DOHH2 (cell line): ENCODE measurements around the gene COLEC12.

Experiments used
- H3F3A ChIP-seq: fragments of 200-600 bp; sonication (generic), shearing (Covaris generic); 2 replicates; pipeline ENCODE4 v1.6.0; 2016; ENCODE audit warnings: antibody characterized with exemption, mild to moderate bottlenecking; ENCODE audit not compliant: control insufficient read depth, insufficient read depth
- H3K27ac ChIP-seq: fragments of 200-600 bp; sonication (generic); 2 replicates; pipeline ENCODE4 v1.5.1; 2014; ENCODE audit warnings: low read depth, mild to moderate bottlenecking, low read length, moderate library complexity
- H3K27me3 ChIP-seq: fragments of 200-600 bp; sonication (generic); 2 replicates; pipeline ENCODE4 v1.6.1; 2014; ENCODE audit warnings: mild to moderate bottlenecking, low read length, mixed read lengths; ENCODE audit not compliant: control insufficient read depth
- H3K36me3 ChIP-seq: fragments of 200-600 bp; sonication (generic); 2 replicates; pipeline ENCODE4 v1.6.1; 2014; ENCODE audit warnings: mild to moderate bottlenecking, low read length, moderate library complexity, mixed read lengths; ENCODE audit not compliant: control insufficient read depth
- H3K4me1 ChIP-seq: fragments of 200-600 bp; sonication (generic); 2 replicates; pipeline ENCODE4 v1.6.1; 2014; ENCODE audit warnings: mild to moderate bottlenecking, low read length, mixed read lengths; ENCODE audit not compliant: control insufficient read depth
- H3K4me2 ChIP-seq: fragments of 200-600 bp; sonication (generic); 2 replicates; pipeline ENCODE4 v1.6.0; 2014; ENCODE audit warnings: mild to moderate bottlenecking, low read length, moderate library complexity
- H3K4me3 ChIP-seq: fragments of 200-600 bp; sonication (generic); 2 replicates; pipeline ENCODE4 v1.5.1; 2014; ENCODE audit warnings: mild to moderate bottlenecking, low read length, mixed read lengths
- H3K79me2 ChIP-seq: fragments of 200-600 bp; sonication (generic); 2 replicates; pipeline ENCODE4 v1.6.1; 2014; ENCODE audit warnings: mild to moderate bottlenecking, low read length, mixed read lengths; ENCODE audit not compliant: control insufficient read depth
- H3K9me2 ChIP-seq: fragments of 200-600 bp; sonication (generic); replicated peaks from 2 replicates; pipeline ENCODE4 v1.6.1; 2014; ENCODE audit warnings: mild to moderate bottlenecking, low read length, mixed read lengths; ENCODE audit not compliant: control insufficient read depth
- H3K9me3 ChIP-seq: fragments of 200-600 bp; sonication (generic); 2 replicates; pipeline ENCODE4 v1.6.1; 2014; ENCODE audit warnings: antibody characterized with exemption, low read length, mixed read lengths; ENCODE audit not compliant: control insufficient read depth, insufficient read depth
- H4K20me1 ChIP-seq: fragments of 200-600 bp; sonication (generic); 2 replicates; pipeline ENCODE4 v1.6.0; 2014; ENCODE audit warnings: low read depth, mild to moderate bottlenecking, antibody characterized with exemption, low read length, moderate library complexity; ENCODE audit not compliant: control insufficient read depth, insufficient read depth
- CTCF ChIP-seq: fragments of 200-600 bp; sonication (generic); IDR thresholded peaks from one replicate; pipeline ENCODE4 v1.5.1; 2014; ENCODE audit warnings: antibody characterized with exemption, mild to moderate bottlenecking, low read depth, low read length; ENCODE audit not compliant: poor library complexity, severe bottlenecking
- EZH2phosphoT487 ChIP-seq: fragments of 200-600 bp; sonication (generic); IDR thresholded peaks from 2 replicates; pipeline ENCODE4 v1.6.1; 2017; ENCODE audit warnings: borderline replicate concordance, mild to moderate bottlenecking, antibody characterized with exemption, low read length, moderate library complexity, mixed read lengths

The COLEC12 gene

DNA sequence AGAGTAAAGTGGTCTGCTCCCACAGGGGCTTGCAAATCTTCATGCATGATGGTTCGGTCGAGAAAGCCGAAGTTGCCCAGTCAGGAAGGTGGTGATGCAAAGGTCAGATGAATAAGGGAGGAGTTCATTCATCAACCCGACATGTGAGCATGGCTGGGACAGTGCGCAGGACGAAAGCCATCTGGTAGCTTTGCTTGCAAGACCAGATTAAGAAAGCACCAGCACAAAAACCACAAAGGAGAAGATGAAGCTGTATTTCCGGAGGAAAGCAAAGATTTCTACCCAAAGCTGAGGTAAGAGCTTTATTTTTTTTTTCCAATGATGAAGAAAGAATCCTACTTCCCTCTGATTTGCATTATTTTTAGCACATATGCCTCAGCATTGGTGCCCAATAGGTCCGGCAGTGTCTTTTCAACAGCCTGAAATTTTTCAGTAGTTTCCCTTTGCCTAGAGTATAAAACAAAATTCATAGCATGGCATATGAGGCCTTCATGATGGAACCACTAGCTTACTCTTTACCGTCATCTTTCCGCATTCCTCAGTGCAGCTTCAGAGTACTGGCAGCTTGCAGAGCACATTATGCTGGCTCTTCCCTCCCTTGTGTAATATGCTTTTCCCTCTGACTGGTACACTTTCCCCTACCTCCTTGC lies 120.7 kb downstream of the COLEC12 start:
- TF ChIP-seq CTCF (no peak), EZH2phosphoT487 (no peak)
- H3K4me3 ChIP-seq, result no peak overlapping the region
- H3K4me2 ChIP-seq, result no peak overlapping the region

GRCh38 chr18:378079-378478 lies 122.4 kb downstream of the COLEC12 start:
- no peaks in the 10 kb centered on the region for H3K27me3 ChIP-seq
- H3K27ac ChIP-seq, result no peak overlapping the region
- no peak for TF ChIP-seq EZH2phosphoT487
- no peak for TF ChIP-seq CTCF
- peaks cover 8% of the 10 kb centered on the region for H3K4me1 ChIP-seq
- H4K20me1 ChIP-seq, result no peaks in the 10 kb centered on the region
- H3K9me3 ChIP-seq, result no peaks in the 10 kb centered on the region
- no peaks in the 10 kb centered on the region for H3K9me2 ChIP-seq
- no peaks in the 10 kb centered on the region for H3F3A ChIP-seq
- no peak overlapping the region for H3K4me2 ChIP-seq
- H3K79me2 ChIP-seq, result no peaks in the 10 kb centered on the region
- no peaks in the 10 kb centered on the region for H3K36me3 ChIP-seq
- H3K4me3 ChIP-seq, result no peak overlapping the region

More for the DNA sequence above, 120.7 kb downstream of the COLEC12 start:
- H3K9me3 ChIP-seq, result no peaks in the 10 kb centered on the region
- no peaks in the 10 kb centered on the region for H3K27me3 ChIP-seq
- H3K36me3 ChIP-seq, result no peaks in the 10 kb centered on the region
- H4K20me1 ChIP-seq, result no peaks in the 10 kb centered on the region
- no peaks in the 10 kb centered on the region for H3K79me2 ChIP-seq
- no peak overlapping the region for H3K27ac ChIP-seq
- no peaks in the 10 kb centered on the region for H3K9me2 ChIP-seq
- H3F3A ChIP-seq, result no peaks in the 10 kb centered on the region
- H3K4me1 ChIP-seq, result peaks cover 3% of the 10 kb centered on the region

- Histone ChIP-seq H3F3A (no peaks in the 10 kb centered on the region), H3K79me2 (no peaks in the 10 kb centered on the region), H3K4me3 (no peak overlapping the region), H3K9me2 (no peaks in the 10 kb centered on the region), H3K4me2 (no peak overlapping the region), H3K27ac (no peak overlapping the region), H3K36me3 (no peaks in the 10 kb centered on the region), H3K4me1 (peaks cover 8% of the 10 kb centered on the region), H3K9me3 (no peaks in the 10 kb centered on the region), H4K20me1 (no peaks in the 10 kb centered on the region), H3K27me3 (no peaks in the 10 kb centered on the region)
- TF ChIP-seq EZH2phosphoT487 (no peak), CTCF (no peak)
Observed at GRCh38 chr18:377088-377487, 123.4 kb downstream of the COLEC12 start.
